AG04449 (cell line): Measurements from ENCODE around the gene PIK3R4.

ENCODE experiments used
- CTCF ChIA-PET: fragments of 350-600 bp; formaldehyde crosslinking; extraction: SDS; loops from one replicate; lab custom pipeline; 2021; ENCODE audit warnings: antibody characterized with exemption; lab: Yijun Ruan, JAX
- POLR2A ChIA-PET: fragments of 400-600, 350-600 bp; formaldehyde crosslinking; extraction: SDS; loops from one replicate; lab custom pipeline; 2020; ENCODE audit warnings: antibody characterized with exemption, inconsistent platforms; lab: Yijun Ruan, JAX
- DNase-seq: peaks from one replicate; pipeline ENCODE4 v3.0.0-alpha.2; 2010; ENCODE audit warnings: low read depth, low spot score
- H3K4me3 ChIP-seq: 2 replicates; pipeline ENCODE4 v1.5.1; 2011; ENCODE audit warnings: low read depth, mild to moderate bottlenecking, control low read depth, low read length
- TF ChIP-seq, protein P1 (sequence below): IDR thresholded peaks from one replicate; pipeline ENCODE4 v1.5.1; 2011; ENCODE audit warnings: mild to moderate bottlenecking, moderate library complexity, low read length, control low read depth, inconsistent platforms; ENCODE audit not compliant: insufficient read depth; ENCODE audit errors: missing control alignments

Gene PIK3R4

DNA sequence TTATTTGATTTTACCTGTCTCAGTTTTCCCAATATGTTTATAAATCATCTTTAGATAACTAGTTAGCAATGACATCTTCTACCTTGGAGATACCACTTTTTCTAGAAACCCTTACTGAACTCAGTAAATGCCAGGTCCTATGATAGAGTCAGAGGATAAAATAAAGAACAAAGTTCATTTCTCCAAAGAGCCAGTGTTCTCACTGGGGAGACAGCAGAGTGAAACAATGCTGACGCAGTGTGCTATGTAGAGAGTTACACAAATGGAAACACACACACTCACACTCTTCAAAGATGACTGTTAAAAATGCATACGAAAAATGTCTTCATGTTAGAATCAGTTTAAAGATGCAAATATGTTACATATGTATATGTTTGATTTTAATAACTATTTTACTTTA, 111.3 kb downstream of the PIK3R4 start:
- POLR2A ChIA-PET, result no interaction called here
- no peak overlapping the region for H3K4me3 ChIP-seq
- CTCF ChIA-PET, result no interaction called here
- no peak for DNase-seq
- TF ChIP-seq, protein P1, sequence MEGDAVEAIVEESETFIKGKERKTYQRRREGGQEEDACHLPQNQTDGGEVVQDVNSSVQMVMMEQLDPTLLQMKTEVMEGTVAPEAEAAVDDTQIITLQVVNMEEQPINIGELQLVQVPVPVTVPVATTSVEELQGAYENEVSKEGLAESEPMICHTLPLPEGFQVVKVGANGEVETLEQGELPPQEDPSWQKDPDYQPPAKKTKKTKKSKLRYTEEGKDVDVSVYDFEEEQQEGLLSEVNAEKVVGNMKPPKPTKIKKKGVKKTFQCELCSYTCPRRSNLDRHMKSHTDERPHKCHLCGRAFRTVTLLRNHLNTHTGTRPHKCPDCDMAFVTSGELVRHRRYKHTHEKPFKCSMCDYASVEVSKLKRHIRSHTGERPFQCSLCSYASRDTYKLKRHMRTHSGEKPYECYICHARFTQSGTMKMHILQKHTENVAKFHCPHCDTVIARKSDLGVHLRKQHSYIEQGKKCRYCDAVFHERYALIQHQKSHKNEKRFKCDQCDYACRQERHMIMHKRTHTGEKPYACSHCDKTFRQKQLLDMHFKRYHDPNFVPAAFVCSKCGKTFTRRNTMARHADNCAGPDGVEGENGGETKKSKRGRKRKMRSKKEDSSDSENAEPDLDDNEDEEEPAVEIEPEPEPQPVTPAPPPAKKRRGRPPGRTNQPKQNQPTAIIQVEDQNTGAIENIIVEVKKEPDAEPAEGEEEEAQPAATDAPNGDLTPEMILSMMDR, result no peak
